Measurements from ENCODE around the gene DPPA5.
"Not testable (repeated sequence)": the region's sequence is repeated elsewhere in the genome, so short reads cannot be mapped to it uniquely, and the experiment has no call there.

DPPA5 gene

DNA sequence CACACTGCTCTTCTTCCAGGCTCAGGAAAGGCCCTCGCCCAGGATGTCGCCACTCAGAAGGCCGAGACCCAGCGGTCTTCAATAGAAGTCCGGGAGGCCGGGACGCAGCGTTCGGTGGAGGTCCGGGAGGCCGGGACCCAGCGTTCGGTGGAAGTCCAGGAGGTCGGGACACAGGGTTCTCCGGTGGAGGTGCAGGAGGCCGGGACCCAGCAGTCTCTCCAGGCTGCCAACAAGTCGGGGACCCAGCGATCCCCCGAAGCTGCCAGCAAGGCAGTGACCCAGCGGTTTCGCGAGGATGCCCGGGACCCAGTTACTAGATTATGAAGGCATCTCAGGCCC, 9.4 kb upstream of the DPPA5 start:
- DNase-seq = no peak

GRCh38 chr6:73362869-73363536, 8.9 kb upstream of the DPPA5 start:
- no peak for DNase-seq

DNA sequence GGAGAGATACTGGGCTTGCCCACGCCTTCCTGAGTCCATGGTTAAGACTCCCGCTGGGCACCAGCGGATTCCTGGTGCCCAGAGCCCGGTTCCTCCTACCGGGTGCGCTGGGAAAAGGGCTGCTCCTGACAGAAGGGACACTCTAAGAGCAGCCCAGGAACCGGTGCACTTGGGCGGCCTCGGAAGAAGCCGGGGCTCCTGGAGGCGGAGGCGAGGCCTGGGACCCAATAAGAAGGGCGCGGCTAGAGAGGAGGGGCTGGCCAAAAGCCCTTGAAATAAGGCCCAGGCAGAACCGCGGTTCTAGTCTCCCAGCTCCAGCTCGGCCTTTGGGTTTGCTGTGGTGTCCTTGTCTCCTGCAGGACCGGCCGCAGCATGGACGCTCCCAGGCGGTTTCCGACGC, 8.3 kb upstream of the DPPA5 start, which contains the start of gene KHDC3L:
Gene KHDC3L, plus strand, starts transcription at position 301 of the 400 bp plus-strand sequence. Its CDS starts 72 bp downstream, at position 373.
- no peak for DNase-seq

DNA sequence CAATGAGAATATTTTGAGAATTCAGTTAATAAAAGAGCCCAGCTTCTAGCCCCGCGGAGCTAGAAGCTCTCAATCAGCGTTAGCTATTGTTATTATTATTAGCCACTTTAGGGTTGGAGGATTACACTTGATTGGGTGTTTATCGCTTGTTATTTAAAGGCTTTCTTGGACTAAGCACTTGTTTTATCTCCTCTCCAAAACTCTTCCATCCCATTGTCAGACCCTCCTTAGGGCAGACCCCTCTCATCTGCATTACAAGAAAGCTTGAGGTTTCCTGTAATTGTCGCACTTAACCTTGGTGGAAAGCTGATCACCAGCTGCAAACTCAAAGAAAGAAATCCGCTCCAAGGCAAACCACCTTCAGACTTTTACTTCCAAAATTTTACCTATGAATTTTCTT, 4.8 kb downstream of the DPPA5 start:
- DNase-seq = no peak

DNA sequence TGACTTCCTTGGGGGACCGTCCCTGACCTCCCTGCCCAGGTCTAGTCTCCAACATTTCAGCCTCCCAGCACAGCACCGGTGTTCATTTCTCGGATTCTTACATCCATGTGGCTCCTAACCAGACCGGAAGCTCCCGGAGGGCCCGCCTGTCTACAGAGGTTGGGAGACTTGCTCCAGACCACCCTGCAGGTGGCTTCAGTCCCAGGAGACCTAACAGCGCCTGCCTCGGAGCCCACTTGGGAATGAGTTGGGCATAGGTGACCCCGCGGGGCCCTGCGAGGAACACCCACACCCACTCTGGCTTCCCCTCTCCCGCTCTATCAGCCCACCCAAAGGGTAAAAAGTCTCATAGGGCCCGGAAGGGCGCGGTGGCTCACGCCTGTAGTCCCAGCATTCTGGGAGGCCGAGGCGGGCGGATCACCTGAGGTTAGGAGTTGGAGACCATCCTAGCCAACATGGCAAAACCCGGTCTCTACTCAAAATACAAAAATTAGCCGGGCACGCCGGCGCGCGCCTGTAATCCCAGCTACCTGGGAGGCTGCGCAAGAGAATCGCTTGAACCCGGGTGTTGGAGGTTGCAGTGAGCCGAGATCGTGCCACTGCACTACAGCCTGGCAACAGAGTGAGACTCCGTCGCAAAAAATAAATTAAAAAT, 5.4 kb downstream of the DPPA5 start:
- no peak for DNase-seq

DNA sequence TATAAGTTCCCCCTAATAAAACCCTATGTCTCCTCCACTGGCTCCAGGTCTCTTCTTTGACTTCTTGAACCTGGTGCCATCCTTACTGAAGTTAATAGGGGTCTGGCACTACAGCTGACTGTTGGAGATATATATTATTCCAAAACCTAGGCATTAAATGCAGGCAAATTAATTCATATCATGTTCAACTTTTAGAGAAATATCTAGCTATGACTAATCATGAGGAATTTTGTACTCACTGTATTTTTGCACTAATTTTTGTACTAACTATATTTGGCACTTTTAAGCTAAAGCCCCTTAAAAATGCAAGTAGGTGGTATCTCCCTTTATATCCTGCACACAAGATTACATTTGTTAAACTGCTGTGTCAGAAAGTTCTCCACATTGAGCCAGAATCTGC, 10.9 kb downstream of the DPPA5 start:
- no peak for DNase-seq

DNA sequence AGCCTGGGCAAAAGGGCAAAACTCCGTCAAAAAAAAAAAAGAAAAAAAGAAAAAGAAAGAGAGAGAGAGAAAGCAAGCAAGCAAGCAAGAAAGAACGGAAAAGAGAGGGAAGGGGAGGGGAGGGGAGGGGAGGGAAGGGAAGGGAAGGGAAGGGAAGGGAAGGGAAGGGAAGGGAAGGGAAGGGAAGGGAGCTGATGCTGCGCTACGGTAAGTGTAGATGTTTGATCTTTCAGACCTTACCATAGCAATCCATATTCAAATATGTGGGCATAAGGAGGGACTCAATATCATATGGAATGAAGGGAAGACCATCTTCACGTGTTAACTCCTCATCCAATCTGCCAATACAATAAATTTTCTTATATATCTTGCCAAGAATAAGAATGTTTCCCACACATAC, 11.9 kb downstream of the DPPA5 start:
- no peak for DNase-seq

- DNase-seq = no peak
Measured at GRCh38 chr6:73341335-73341734, 12.7 kb downstream of the DPPA5 start.

- no peak for DNase-seq
Measured at GRCh38 chr6:73340048-73340447, 14.0 kb downstream of the DPPA5 start.

- no peak for DNase-seq
Measured at GRCh38 chr6:73339340-73339739, 14.7 kb downstream of the DPPA5 start.

DNA sequence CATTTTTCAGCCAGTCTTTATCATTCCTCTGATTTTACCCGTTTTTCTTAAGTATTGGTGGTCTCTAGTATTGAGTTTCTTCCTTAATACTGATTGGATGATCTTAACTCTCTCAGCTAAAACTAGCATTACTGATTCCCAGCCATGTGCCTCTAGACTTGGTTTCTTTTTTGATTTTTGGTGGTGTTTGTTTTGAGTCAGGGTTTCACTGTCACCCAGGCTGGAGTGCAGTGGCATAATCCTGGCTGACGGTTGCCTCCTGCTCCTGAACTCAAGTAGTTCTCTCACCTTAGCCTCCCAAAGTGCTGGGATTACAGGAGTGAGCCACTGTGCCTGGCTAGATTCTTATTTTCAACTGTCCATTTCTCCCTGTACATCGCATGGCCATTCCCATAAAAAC, 24.9 kb downstream of the DPPA5 start:
- no peak for DNase-seq

DNA sequence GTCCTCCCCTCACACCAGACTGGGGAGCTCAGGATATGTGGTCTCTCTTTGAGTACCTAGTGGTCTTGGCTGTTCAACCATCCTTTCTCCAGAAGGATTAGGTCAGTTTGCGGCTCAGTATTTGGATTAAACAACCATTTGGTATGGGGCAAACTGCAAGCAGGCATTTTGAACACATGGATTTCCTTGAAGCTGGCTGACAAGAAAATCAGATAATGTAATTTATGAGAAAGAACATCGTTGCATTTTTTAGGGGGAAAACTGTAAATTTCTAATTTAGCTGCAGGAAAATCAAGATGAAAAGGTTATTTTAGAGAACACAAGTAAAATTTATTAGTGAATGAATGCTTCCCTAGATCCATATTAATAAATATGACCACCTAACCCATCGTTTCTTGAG, 25.3 kb downstream of the DPPA5 start:
- DNase-seq = no peak

- DNase-seq = no peak
Measured at GRCh38 chr6:73325656-73326055, 28.4 kb downstream of the DPPA5 start.

DNA sequence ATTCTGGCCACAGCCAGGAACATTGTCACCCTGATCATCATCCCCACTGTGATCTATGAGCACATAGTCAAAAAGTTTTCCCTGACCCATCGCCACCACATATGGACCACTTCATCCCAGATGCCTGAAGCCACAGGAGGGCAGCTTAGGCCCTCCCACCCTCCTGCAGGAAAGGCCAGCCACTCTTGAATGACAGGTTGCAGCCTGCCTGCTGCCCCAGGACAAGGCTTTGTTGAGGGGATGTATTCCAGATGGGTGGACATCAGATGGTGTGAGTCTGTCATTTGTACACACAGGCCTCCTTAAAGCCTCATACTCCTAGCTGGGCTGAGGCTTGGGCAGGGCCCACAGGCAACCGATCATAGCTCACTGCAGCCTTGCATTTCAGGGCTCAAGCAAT, 30.8 kb downstream of the DPPA5 start:
- no peak for DNase-seq

DNA sequence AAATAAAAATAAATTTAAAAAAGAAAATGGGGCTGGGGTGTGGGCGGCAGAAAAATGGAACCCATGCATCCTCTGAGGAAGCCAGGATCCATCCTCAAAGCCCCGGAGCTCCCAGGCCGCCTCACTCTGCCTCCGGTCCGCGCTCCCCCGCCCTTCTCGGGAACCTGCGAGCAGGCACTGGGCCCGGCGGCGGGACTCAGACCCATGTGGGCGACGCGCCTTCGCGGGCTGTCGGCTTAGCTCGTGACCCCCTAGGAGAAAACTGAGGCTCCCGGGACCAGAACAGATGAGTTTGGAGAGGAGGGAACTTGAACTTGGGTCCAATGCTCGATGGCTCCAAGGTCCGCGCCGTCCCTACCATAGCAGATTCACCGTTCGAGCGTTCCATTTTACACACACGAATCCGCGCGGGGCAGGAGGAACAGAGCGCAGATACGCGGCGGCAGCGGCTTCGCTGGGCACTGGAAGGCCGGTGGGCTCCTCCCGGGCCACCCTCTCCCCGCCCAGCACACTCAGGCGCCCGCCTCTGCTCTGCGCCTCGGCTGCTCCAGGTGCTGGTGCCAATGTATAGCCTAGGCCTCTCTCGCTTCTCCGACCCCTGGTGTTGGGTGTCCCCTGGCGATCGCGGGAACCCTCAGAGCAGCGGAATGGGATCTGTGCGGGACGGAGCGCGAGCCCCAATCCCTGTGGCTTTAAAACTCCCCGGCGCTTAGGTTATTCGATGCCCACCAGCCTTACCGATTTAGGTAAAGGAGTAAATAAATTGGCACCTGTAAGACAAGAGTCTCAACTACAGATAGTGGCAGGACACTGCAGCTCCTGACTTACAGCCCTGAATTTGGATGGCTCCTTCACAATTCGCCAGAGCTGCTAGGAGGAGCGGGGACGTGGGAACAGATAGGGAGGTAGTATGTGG, 39.2 kb downstream of the DPPA5 start:
- no peak for DNase-seq

- not testable (repeated sequence) for DNase-seq
Measured at GRCh38 chr6:73310503-73310845, 43.6 kb downstream of the DPPA5 start.

GRCh38 chr6:73309785-73310502, 44.1 kb downstream of the DPPA5 start:
- DNase-seq = peak; percentile 48

- no peak for DNase-seq
Measured at GRCh38 chr6:73309535-73309784, 44.6 kb downstream of the DPPA5 start.

DNA sequence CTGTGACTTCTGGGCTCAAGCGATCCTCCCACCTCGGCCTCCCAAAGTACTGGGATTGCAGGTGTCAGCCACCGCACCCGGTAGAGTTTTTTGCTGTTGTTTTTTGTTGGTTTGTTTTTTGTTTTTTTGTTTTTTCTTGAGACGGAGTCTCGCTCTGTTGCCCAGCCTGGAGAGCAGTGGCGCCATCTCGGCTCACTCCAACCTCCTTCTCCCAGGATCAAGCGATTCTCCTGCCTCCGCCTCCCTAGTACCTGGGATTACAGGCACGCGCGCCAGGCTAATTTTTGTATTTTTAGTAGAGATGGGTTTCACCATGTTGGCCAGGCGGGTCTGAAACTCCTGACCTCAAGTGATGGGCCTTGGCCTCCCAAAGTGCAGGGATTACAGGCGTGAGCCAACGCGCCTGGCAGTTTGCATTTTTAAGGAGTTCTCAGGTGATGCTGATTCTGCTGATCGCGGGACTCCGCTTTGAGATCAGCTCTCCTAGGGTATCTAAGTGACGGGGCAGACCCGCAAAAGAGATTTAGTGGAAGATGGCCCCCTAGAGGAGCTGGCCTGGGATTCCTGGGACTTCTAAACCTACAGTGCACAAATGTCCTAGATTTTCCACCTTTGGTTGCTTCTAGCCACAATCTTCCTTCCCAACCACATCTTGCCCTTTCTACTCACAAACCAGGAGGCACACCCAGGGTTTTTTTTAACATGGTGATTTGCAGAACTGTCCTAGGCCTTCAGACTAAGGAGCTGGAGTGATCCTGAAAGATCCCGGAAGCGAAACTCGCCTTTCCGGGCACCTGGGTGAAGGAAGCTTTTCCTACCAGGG, 45.2 kb downstream of the DPPA5 start:
- DNase-seq = no peak

- DNase-seq = not testable (repeated sequence)
Measured at GRCh38 chr6:73303773-73304172, 50.3 kb downstream of the DPPA5 start.
